Activated effector memory CD4-positive, alpha-beta T cell treated with Interleukin-2 at 50 U/mL for 16 hours (primary cell): ENCODE measurements around the gene UPK3A.
"Not testable (repeated sequence)": the region's sequence is repeated elsewhere in the genome, so short reads cannot be mapped to it uniquely, and the experiment has no call there.

Experiments
- DNase-seq: peaks from one replicate; pipeline ENCODE4 v3.0.0-alpha.2; 2020

Gene UPK3A

DNA sequence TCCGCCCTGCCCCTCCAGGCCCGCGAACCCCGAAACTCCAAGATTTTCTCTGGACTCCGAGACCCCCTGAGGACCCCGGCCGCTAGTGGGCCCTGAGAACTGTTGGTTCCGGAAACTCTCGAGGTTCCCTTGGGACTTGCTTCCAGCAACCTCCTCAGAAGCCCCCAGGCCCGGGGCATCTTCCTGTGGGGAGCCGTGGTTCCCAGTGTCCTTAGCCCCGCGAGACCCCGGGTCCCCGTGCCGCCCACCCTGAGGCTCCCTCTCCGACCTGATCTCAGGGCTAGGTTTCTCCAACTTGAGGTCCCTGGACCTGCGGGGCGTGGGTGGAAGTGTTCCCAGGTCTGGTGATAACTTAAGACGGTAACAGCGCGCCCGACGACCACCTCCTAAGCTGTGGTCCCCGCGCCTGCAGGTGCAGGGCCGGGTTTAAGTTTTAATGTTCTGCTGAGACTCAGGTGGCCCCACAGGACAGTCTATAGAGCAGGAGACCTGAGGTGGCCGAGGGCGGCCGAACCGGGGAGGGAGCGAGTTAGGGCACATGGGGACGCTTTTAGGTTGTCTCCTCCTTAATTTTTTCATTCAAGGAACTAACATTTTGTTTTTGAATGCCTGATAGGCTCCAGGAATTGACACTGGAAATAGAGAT, 25.7 kb downstream of the UPK3A start:
- no peak for DNase-seq

- no peak for DNase-seq
Observed at GRCh38 chr22:45310977-45311531, 26.3 kb downstream of the UPK3A start.

GRCh38 chr22:45312415-45312814, 27.7 kb downstream of the UPK3A start:
- no peak for DNase-seq

DNA sequence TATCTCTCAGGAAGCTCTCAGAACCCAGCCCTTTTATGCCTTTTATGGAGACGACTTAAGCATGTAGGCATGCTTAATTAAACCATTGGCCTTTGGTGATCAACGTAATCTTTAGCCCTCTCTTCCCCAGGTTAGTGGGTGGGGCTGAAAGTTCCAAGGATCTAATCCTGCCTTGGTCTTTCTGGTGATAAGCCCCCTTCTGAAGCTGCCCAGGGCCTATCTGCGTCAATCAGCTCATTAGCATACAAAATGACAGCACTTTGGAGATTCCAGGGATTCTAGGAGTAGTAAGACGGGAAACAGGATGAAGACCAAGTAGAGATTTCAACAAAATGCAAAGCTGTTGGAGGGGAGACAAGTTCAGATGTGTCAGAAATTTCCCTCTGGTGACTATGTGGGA, 28.1 kb downstream of the UPK3A start:
- DNase-seq: no peak

GRCh38 chr22:45314054-45314721, 29.4 kb downstream of the UPK3A start:
- no peak for DNase-seq

- no peak for DNase-seq
Observed at GRCh38 chr22:45314786-45315185, 30.0 kb downstream of the UPK3A start.

DNA sequence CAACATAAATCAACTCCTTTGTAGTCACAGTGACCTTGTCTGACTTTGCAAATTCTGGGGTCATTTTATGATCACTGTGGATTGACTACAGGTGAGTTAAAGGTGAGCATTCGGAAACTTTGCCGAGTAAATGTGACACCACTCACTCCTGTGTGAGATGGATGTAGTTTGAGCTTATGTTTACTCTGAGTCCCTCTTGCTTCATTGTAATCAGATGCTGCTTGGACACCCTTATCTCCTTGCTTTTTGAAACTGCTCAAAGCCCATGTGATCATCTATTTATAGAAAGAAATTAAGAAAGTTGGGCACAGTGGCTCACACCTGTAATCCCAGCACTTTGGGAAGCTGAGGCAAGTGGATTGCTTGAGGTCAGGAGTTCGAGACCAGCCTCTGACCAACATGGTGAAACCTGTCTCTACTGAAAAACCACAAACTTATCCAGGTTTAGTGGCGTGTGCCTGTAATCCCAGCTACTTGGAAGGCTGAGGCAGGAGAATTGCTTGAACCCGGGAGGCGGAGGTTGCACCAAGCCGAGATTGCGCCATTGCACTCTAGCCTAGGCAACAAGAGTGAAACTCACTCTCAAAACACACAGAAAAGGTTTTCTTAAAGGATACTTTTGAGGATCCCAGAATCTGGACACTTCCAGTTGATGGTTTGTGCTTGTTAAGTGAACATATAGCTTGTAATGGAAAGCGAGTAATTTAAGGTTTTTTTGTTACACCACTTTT, 32.2 kb downstream of the UPK3A start:
- DNase-seq: no peak

DNA sequence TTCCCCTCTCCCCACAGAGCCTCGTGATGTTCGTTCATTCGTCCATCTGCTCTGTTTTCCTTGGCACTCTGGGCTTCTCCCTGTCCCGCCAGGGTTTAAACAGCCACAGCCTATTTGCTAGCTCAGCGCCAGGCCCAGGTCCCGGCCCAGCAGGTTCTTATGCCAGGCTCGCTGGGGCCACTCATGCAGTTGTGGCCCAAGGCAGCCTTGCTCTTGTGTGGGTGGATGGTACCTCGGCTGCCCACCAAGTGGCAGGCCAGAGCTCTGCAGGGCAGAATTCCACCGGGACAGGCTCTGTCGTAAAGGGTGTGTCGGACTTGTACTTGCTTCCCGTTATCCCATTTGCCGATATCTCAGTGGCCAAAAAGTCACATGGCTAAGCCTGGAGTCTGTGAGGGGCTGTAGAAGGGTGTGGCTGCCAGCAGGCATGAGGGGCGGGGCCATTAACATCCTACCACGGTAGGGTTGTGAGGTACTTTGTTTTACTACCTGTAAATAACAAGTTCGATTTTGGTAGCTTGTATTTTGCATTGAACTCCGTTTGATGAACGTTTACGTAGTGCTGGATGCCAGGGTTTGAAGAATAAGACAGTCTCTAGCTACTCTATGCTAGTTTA, 32.9 kb downstream of the UPK3A start:
- no peak for DNase-seq

GRCh38 chr22:45318168-45318557, 33.4 kb downstream of the UPK3A start:
- peak; percentile 80 for DNase-seq

DNA sequence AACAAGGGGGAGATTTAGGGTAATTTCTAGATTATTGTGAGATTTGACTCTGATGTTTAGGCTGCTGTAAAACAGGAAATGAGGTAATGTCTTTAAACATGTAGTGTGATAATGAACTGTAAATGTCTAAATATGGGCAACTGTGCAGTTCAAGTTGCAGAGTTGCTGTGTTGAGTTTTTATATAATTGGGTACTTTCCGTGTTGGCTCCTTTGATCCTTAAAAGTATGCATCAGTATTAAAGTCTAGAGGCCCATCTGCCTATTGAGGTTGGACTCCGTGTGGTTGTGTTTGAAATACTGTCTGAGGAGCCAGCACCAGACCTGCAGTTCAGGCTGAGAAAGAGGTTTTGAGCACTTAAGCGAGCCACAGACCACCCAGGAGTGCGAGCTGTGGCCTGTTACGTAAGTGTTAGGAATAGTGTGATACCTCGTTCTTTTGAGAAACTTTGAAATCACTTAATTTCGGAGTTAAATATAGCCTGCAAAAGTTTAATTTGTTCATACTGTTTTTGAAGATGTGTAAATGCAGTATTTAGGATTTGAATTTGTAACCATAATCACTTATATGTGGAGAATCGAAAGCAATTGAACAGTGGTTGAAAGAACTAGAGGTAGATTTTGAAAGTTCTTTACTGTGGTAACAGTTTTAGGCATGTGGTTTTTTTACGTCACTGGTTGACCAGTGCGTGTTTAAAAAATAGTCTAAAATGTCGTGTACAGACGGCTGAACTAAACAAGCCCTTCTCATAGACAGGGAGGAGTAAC, 34.0 kb downstream of the UPK3A start:
- DNase-seq: peak; percentile 27

GRCh38 chr22:45319324-45319685, 34.6 kb downstream of the UPK3A start:
- no peak for DNase-seq

DNA sequence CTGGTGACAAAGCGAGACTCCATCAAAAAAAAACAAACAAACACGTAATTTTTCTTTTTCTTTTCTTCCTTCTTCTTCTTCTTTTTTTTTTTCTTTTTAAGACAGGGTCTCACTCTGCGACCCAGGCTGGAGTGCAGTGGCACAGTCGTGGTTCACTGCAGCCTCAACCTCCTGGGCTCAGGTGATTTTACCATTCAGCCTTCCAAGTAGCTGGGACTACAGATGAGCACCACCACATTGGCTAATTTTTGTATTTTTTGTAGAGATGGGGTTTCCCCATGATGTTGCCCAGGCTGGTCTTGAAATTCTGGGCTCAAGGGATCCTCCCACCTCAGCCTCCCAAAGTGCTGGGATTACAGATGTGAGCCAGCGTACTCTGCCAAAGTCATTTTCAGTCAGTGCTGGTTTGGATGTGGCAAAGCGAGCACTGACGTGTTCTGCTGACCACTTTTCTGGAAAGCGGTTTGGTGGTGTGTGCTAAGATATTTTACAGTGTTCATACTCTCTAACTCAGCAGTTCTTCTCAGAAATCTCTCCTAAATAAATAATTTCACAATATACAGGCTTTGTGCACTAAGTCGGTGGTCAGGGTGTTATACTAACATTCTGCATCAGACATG, 35.7 kb downstream of the UPK3A start:
- no peak for DNase-seq

DNA sequence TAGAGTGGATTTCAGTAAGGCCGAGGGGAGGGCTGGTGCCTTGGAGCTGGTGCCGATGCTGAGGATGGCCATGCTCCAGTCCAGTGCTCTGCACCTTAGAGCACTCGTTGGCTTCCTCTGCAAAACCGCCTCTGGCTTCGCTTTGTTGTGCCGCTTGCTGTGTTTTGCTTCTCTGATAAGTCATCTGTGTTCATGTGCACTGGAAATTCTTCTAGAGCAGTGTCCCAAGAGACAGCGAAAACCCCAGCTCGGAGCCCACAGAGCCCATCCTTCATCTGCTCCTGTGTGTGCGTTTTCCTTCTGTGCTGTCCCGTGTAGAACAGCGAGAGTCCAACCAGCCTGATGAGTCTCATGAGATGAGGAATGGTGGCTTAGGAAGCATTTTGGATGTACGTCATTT, 37.1 kb downstream of the UPK3A start:
- no peak for DNase-seq

DNA sequence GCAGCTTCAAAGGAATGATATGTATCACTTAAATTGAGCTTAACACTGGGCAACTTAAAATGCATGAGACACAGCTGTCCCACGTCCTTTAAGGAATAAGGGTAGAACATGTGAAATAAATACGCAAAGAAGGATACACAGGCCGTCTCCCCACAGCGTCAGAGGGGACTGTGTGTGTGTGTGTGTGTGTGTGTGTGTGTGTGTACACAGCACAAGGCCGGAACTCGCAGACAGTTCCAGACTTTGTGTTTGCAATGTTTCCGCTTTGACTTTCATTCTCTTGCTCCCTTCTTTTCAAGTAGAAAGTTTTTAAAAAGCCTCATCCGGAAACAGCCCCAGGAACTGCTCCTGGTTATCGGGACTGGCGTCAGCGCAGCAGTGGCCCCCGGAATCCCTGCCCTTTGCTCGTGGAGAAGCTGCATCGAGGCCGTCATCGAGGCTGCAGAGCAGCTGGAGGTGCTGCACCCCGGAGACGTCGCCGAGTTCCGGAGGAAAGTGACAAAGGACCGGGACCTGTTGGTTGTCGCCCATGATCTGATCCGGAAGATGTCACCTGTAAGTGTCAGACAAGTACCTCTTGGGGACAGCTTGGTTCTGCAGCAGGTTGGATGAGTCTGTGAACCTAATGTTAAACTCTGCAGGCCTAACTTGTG, 38.2 kb downstream of the UPK3A start:
- DNase-seq: no peak

DNA sequence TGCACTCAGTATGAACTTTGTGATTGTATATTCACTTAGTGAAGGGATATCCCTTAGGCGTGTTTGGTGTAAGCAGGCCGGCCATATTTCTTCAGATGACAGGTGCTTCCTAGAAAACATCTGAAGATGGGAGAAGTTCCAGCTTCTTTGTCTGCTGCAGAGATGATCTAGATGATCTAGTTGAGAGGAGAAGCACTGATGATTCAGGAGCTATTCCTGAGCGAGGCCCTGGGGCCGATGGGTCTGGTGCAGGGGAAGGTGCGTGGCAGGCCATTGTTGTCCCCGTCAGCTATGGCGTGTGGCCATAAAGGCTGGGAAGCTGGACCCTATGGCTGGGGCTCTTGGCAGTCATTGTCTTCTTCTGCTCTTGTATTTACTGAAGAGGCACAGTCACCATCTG, 38.9 kb downstream of the UPK3A start:
- no peak for DNase-seq

- no peak for DNase-seq
Observed at GRCh38 chr22:45324311-45324711, 39.6 kb downstream of the UPK3A start.

DNA sequence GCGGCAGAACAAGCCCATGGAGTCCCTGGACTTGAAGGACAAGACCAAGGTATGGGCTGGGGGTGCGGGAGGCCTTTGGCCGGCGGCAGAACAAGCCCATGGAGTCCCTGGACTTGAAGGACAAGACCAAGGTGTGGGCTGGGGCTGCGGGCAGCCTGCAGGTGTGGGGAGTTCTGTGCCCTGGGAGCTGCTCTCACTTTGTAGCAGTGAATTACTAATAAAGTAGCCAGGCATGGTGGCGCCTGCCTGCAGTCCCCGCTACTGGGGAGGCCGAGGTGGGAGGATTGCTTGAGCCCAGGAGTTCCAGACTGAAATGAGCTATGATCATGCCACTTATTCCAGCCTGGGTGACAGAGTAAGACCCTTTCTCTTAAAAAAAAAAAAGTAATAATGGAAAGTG, 43.5 kb downstream of the UPK3A start:
- DNase-seq: not testable (repeated sequence)

DNA sequence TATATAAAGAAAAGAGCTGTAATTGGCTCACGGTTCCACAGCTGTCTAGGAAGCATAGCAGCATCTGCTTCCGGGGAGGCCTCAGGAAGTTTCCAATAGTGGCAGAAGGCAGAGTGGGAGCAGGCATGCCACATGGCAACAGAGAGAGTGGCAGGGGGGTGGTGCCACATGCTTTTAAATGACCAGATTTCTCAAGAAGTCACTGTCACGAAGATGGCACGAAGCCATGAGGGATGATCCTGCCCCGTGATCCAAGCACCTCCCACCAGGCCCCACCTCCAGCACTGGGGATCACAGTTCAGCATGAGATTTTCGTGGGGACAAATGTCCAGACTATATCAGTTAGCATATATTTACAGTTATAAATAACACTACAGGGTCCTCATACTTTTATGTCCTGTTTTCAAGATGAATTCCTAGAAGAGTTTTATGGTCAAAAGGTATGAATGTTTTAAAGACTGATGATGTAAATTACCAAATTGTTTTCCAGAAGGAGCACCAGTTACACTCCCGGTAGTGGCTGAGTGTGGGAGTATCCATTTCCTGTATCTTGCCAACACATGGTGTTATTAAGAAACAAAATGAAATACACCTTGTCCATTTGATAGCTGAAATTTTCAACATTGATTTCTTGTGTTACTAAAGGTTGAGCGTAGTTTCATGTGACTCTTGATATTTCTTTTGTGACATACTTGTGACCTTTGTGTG, 44.2 kb downstream of the UPK3A start:
- DNase-seq: no peak

DNA sequence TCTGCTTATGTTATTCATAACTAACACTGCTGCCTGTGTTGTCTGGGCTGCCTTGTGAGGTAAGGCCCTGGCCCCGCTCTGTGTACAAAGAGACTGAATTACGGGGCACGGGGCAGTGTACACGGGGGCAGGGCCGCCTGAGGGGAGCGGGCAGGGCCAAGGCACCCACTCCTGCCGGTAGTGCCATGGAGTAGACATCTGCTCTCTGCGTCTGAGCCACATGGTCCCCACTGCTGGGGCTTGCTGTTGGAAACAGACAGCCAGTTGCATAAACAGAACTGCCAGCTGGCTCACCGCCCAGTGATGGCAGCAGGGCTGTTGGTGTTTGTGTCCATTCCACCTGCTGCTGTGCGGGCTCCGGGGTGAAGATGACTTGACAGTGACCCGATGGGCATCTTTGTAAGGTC, 44.8 kb downstream of the UPK3A start:
- DNase-seq: no peak

- no peak for DNase-seq
Observed at GRCh38 chr22:45330548-45330947, 45.8 kb downstream of the UPK3A start.

DNA sequence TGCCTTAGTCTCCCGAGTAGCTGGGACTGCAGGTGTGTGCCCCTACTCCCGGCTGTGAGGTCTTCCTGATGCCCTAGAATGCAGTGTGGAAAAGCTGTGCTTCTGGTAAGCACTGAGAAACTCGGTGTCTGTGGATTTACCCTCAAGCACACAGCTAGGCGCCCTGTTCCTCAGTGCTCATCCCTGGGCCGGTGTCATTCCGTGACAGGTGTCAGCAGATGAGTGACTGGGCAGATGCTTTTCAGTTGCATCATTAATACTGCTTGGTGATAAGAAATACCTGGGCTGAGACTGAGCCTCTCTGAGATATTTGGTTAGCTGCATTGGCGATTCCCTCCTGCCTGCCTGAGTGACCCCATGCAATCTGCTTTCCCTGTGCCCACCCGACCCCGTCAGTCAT, 46.7 kb downstream of the UPK3A start:
- no peak for DNase-seq
